CD4-positive, alpha-beta T cell treated with Interleukin-17A for 1 hour (primary cell): ENCODE measurements around the gene SPATA9.
"Not testable (repeated sequence)": the region's sequence is repeated elsewhere in the genome, so short reads cannot be mapped to it uniquely, and the experiment has no call there.

Experiments
- DNase-seq: peaks from one replicate; pipeline ENCODE4 v3.0.0-alpha.2; 2020

The SPATA9 gene

DNA sequence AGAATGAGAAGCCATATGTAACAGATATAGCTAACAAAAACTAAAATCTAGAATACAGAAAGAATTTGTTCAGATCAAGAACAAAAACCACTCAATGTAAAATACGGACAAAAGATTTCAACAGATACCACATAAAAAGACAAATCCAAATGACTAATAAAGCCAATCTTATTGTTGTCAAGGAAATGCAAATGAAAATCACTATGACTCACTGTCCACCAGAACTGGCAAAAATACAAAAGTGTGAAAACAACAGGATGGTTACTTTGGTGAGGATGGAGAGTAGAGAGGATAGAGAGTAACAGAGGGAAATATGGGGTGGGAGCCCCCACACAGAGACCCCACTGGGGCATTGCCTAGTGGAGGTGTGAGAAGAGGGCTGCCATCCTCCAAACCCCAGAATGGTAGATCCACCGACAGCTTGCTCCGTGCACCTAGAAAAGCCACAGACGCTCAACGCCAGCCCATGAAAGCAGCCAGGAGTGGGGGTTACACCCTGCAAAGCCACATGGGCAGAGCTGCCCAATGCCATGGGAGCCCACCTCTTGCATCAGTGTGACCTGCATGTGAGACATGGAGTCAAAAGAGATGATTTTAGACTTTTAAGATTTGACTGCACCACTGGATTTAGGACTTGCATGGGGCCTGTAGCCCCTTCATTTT is 33.1 kb upstream of the SPATA9 start:
- no peak for DNase-seq

DNA sequence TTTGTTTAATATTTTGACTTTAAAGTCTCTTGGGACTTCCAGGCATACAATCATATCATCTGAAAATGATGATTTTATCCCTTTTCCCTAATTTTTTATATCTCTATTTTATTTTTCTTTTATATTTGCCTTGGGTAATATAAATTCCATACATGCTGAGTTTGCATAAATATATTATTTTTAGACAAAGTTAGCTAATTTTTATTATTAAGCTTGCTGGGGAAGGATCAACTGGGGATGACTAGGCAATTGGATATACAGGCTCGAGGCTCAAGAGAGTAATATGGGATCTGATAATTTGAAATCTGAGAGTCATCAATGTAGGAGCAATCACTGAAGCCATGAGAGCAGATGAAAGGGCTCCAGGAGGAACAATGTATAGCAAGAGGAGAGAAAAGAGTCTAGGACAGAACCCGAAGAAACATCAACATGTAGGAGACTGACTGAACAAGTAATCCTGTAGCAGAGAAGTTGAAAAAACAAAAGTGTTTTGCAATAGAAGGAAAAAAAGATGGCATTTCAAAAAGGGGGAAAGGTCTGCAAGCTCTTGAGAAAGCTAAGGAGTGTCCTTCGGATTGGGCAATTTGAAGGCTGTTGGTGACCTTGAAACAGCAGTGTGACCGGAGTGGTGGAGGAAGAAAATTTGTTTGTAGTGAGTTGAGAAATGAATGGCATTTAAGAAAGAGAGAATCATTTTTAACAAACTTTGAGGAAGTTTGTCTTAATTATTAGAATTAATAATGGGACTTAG is 31.3 kb upstream of the SPATA9 start:
- DNase-seq = no peak

DNA sequence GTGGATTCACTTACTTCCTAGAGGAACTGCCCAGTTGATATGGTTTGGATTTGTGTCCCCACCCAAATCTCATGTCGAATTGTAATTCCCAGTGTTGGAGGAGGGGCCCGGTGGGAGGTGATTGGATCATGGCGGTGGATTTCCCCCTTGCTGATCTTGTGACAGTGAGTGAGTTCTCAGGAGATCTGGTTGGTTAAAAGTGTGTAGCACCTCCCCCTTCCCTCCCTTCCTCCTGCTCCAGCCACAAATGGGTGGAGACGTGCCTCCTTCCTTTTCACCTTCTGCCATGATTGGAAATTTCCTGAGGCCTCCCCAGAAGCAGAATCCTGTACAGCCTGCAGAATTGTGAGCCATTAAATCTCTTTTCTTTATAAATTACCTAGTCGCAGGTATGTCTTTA is 30.5 kb upstream of the SPATA9 start:
- DNase-seq = not testable (repeated sequence)

DNA sequence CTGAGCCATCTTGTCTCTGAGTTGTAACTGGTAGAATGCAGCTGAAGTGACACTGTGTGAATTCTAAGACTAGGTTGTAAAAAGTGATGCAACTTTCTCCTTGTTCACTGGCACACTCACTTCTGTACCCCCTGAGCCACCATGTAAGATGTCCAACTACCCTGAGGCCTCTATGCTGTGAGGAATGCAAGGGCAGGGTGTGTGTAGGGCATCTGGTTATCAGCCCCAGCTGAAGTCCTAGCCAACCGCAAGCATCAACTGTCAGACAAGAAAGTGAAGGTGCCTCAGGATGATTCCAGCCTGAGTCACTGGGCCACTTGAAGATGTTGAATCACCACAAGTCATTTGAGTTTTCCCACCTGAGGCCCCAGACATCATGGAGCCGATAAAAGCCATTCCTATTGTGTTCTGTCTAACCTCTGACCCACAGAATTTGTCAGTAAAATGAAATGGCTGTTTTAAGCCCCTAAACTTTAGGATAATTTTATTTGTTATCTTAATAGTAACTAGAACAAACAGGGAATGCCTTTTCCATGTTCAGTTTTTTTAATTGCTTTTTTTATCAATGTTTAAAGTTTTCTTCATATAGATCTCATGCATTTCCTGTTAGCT is 29.7 kb upstream of the SPATA9 start:
- DNase-seq = no peak

DNA sequence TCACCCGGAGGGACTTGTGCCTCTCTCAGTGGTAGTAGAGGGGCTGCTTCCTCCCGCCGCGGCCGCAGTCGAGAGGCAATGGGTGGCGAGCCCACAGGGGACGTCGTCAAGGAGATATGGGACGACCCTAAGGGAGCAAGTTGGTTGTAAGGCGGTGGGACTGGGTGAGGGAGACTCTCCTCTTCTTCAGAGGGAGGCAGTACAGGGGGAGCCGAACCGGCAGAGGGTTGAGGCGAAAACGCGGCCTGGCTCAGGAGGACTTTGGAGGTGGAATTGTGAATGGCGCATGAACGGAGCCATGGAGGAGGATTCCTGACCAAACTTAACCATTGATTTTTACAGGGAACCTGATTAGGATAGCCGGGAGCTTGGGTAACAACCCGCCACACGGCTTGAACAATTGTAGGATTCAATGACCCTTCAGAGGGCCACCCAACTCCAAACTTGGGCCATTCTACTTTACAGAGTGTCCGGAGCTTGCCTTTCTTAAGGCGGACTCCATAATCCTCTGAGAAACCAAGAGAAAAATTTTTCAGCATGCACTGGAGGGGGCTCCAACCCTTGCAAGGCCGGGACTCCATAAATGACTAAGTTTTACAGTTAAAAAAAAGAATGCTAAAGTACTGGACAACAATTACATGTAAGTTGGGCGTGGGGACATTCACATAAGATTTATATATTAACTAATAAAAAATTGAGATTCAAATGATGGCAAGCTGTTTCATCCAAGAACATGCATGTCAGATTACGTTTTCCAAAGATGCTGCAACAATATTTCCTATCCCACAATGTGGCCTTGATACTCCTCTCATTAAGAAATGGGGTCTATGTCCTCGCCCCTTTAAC is 28.9 kb upstream of the SPATA9 start:
- DNase-seq = no peak

DNA sequence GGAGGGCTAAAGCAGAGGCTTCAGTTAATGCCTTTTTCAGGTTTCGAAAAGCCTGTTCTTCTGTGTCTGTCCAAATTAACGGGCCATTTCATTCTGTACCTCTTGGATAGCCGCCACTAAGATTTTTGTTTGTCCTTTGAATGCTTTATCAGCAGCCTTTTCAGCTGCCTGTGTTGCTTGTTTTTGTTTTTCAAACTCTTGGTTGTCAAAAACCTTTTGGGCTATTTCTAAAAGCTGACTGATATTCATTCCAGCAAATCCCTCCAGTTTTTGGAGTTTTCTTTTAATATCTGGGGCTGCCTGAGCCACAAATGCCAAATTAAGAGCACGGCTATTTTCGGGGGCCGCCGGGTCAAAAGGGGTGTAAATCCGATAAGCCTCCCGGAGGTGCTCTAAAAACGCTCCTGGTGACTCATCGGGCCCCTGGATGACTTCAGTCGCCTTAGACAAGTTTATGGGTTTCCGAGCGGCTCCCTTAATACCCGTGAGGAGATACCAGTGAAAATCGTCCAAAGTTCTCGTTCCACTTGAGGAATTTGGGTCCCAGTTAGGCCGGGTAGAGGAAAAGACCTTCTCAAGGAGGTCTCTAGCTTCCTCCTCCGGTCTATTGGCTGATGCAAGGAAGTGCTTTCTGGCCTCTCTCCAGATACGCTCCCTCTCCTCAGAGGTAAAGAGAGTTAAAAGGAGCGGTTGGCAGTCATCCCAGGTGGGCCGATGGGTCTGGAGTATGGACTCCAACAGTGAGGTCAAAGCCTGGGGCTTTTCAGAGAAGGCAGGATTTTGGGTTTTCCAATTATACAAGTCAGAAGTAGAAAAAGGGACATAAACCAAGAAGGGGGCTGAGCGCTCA is 28.1 kb upstream of the SPATA9 start:
- not testable (repeated sequence) for DNase-seq

DNA sequence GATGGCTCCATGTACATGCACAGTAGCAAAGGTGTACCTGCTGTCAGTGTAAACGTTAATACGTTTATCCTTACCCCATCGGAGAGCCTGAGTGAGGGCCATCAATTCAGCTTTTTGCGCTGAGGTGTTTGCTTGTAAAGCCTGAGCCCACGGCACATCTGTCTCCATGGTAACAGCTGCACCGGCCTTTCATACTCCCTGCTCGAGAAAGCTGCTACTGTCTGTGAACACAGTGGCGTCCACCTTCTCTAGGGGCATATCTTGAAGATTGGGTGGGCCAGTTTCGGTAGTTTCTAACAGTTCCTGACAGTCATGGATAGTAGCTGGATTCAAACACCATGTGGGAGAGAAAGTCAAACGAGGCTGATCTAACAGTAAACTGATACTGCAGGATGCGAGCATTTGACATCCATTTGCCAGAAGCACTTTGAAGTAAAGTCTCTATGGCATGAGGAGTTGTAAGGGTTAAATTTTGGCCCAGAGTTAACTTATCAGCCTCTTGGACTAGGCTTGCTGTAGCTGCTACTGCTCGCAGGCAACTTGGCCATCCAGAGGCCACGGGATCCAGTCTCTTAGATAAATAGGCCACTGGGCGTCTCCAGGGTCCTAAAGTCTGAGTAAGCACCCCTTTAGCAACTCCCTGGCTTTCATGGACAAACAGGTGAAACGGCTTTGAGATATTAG is 27.3 kb upstream of the SPATA9 start:
- no peak for DNase-seq

DNA sequence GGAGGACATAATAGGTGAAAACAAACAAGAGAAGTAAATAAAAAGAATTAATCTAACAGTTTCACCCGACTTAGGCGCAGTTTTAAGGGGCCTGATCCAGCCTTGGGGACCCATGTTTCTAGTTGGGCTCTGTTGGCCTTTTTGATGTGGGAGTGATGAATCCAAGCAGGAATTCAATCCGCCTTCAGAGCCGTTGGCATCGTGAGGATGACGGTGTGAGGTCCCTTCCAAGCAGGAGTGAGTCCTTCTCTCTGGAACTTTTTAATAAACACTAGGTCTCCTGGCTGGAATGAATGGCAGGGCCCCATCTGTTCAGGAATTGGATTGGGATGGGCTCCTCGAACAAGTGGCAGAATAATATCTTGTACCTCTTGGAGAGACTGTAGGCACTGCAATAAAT is 26.1 kb upstream of the SPATA9 start:
- no peak for DNase-seq

DNA sequence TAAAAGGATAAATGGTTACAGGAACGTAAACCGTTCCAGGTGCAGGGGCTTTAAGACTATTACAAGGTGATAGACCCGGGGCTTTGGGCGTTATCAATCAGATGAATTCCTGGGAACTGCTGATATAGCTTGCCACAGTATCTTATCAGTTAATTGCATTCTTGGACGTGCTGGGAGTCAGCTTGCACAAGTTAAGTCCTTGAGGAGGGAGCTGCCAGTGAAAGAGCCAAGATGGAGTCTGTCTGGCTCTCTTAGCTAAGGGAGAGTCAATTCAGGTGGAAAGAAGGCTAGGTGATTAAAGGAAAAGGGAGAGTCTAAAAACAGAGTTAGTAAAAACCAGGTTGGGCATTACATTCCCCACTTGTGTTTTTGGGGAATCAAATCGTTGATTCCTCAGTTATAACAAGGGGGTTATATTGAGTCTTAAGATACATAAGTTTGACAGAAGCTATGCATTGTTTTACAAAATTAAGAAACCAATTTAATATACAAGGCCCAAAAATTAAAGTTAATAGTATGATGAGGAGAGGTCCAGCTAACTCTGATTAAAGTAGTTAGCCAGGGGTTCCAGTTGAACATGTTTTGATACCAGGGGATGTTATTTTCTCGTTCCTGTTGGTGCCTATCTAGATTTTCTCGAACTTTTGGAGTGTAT is 24.9 kb upstream of the SPATA9 start:
- not testable (repeated sequence) for DNase-seq

DNA sequence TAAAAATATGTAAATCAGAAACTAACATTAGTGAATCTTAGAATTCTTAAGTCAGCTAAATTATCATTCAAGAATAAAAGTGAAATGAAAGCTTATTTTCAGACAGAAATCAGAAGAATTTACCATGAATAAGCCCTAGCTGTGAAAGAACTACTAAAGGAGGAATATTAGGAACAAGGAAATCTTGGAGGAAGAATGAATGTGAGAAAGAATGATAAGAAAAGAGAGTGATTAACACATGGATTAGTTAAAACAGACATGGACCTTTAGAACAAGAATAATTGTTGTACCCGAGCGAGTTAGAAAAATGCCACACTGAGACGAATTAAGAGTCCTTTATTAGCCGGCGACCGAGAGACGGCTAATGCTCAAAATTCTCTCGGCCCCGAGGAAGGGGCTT is 24.3 kb upstream of the SPATA9 start:
- DNase-seq = no peak

DNA sequence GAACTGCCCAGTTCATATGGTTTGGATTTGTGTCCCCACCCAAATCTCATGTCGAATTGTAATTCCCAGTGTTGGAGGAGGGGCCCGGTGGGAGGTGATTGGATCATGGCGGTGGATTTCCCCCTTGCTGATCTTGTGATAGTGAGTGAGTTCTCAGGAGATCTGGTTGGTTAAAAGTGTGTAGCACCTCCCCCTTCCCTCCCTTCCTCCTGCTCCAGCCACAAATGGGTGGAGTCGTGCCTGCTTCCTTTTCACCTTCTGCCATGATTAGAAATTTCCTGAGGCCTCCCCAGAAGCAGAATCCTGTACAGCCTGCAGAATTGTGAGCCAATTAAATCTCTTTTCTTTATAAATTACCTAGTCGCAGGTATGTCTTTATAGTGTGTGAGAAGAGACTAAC is 23.4 kb upstream of the SPATA9 start:
- DNase-seq = not testable (repeated sequence)

DNA sequence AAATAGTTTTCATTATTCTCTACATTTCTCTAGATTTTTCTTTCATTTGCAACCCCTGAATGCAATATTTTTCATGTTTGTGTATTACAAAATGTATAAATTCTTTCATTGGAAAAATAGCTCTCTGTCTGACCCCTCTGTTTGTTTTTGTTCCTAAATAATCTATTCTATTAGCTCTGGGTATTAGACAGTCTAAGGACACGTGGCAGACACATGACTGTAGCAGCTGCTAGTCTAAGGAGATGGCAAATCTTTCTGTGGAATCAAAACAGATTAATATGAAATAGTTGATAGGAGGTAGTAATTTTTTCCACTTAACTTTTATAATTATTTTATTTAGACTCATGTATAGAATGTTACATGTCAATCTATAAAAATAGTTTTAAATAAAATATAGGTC is 21.4 kb upstream of the SPATA9 start:
- DNase-seq = no peak

DNA sequence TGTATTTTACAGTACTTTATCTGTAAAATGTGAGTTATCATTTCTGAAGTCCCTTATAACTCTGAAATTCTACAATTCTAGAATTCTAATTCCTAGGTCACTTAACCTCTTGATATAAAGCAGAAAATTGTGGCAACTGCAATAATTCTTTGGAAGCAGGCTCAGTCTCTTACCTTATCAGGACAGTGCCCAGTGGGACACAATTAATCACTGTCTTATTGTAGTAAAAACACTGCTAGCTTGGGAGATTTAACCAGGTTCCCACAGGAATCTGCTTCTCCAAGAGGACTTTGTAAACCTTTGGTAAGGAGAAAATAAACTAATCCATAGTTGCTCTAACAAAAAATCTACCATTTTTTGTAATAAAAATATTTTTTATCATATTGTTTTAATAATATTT is 18.3 kb upstream of the SPATA9 start:
- no peak for DNase-seq

DNA sequence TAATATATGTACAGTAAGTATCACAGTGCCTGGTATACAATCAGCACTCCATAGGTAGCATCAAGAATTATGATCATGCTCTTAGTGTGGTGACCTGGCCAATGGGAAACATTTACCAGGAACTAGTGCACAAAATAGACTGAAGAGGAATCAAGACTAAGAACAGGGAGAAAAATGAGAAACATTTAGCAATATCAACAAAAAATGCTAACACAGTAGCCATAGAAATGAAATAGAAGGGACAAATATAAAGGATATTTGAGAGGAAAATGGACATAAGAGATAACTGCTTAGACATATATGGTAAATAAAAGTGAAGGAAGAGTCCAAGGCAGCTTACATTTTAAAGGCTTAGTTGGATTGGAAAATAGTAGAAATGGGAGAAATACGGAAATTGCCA is 16.5 kb upstream of the SPATA9 start:
- no peak for DNase-seq

DNA sequence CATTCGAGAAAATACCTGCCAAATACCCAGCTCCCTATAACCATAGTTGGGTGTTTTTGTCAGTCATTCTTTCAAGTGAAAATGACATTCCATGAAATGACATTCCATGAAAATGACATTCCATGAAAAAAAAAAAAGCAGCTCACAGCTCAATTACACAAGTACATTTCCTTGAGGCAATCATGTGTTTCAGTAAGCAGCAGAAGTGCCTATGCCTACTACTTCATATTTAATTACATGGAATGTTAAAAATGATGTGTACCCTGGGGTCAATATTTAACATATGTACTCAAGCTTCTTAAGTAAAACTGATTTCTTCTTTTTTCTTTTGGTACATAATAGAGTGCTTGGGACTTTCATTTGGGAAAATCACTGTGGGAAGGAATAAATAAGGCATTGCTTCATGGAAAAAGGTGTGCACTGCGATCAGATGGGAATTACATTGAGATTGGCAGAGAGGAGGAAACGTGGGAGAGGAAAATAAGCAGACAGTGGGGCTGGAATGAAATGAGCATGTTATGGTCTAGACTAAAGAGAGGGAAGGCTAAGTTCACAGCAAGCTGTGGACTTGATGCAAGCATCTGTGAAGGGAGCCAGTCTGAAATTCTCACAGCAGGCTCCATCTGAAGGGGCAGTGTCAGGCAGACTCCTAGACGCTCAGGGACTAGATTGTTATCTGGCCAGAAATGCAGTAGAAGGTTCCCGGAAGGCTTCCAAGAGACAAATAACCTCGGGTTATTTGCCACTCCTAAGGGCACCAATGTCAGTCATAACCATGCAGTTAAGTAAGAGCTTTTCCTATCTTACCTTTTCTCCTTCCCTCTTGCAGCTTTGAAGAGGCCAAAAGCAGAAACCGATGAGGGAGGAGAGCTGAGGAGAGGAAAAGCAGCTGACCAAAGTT is 15.2 kb upstream of the SPATA9 start:
- no peak for DNase-seq

DNA sequence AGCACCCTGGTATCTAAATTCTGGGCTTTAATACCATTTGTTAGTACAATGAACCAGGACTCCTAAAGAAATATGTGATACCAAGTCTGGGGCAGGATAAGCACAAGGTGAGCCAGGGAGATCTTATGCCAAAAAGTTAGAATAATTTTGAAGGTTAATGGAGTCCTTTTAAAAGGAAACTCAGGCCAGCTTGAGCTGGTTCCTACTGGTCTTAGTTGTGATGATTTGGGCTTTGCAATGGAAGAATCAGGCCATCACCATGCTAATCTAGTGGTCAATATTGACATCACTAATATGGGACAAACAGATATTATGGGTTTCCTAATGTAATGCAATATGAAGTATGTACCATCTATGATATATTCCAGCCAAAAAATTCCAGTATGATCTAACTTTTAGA is 7.5 kb upstream of the SPATA9 start:
- no peak for DNase-seq

DNA sequence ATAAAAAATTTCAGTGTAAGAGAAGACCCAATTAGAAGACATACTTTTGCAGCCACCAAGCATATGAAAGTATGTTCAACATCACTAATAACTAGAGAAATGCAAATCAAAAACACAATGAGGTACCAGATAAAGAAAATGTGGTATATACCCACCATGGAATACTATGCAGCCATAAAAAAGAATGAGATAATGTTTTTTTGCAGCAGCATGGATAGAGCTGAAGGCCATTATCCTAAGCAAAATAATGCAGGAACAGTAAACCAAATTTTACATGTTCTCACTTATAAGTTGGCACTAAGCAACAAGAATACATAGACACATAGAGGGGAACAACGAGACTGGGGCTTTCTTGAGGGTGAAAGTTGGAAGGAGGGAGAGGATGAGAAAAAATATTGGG is 6.9 kb upstream of the SPATA9 start:
- no peak for DNase-seq

DNA sequence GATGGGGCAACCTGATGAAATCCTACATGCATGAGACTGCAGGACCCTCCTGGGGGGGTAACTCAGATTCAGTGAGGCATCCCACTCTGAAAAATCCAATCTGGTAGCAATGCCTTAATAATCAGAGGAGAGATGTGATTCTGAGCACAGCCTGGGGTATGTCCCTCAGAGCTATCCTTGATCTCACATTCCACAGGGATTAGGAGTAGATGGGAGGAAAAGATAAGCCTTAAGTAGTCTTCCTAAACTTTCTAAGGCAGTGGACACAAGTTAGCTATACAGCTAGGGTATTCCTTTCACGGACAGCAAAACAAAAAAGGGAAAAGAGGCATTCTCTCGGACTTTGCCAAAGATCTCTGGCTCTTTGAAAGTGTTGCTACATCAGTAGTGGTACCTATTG is 3.9 kb upstream of the SPATA9 start:
- DNase-seq = no peak

DNA sequence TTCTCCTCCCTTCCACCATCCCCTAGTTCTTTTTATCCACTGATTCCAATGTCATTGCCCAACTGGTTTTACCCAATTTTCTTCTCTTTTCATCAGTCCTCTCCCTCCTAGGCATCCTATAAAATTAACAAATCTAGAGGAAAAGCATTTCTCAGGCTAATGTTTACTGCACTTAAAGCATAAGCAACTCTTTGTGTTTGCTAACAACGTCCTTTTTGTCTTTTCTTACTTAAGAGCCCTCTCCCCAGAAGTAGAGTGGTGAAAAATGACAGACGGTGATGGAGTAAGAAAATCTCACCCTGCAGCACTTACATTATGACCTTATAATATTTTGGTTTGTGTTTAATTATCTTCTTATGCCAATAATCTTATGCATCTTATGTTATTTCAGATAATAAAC is 1.6 kb upstream of the SPATA9 start:
- no peak for DNase-seq

DNA sequence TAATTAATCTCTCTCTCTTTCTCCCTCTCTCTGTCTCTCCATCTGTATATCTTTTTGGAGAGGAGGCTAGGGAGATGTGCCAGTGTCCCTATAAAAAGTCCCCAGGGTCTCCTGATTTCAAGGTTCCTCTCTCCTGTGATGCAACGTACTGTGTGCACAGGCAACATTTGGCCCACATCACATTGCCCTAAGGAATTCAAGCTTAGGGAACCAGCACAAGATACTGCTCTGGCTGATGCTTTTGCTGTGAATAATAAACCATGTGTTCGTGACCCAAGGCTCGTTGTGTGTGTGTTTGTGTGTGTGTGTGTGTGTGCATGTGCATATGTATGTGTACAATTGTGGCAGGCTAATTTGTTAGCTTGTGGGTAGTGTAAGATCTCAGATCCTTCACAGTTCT is 9.7 kb downstream of the SPATA9 start:
- DNase-seq = no peak
